DOHH2 (cell line): ENCODE results near the gene DNER.

Source experiments
- H3F3A ChIP-seq: fragments of 200-600 bp; sonication (generic), shearing (Covaris generic); 2 replicates; pipeline ENCODE4 v1.6.0; 2016; ENCODE audit warnings: antibody characterized with exemption, mild to moderate bottlenecking; ENCODE audit not compliant: control insufficient read depth, insufficient read depth
- H3K27ac ChIP-seq: fragments of 200-600 bp; sonication (generic); 2 replicates; pipeline ENCODE4 v1.5.1; 2014; ENCODE audit warnings: low read depth, mild to moderate bottlenecking, low read length, moderate library complexity
- H3K27me3 ChIP-seq: fragments of 200-600 bp; sonication (generic); 2 replicates; pipeline ENCODE4 v1.6.1; 2014; ENCODE audit warnings: mild to moderate bottlenecking, low read length, mixed read lengths; ENCODE audit not compliant: control insufficient read depth
- H3K36me3 ChIP-seq: fragments of 200-600 bp; sonication (generic); 2 replicates; pipeline ENCODE4 v1.6.1; 2014; ENCODE audit warnings: mild to moderate bottlenecking, low read length, moderate library complexity, mixed read lengths; ENCODE audit not compliant: control insufficient read depth
- H3K4me1 ChIP-seq: fragments of 200-600 bp; sonication (generic); 2 replicates; pipeline ENCODE4 v1.6.1; 2014; ENCODE audit warnings: mild to moderate bottlenecking, low read length, mixed read lengths; ENCODE audit not compliant: control insufficient read depth
- H3K4me2 ChIP-seq: fragments of 200-600 bp; sonication (generic); 2 replicates; pipeline ENCODE4 v1.6.0; 2014; ENCODE audit warnings: mild to moderate bottlenecking, low read length, moderate library complexity
- H3K4me3 ChIP-seq: fragments of 200-600 bp; sonication (generic); 2 replicates; pipeline ENCODE4 v1.5.1; 2014; ENCODE audit warnings: mild to moderate bottlenecking, low read length, mixed read lengths
- H3K79me2 ChIP-seq: fragments of 200-600 bp; sonication (generic); 2 replicates; pipeline ENCODE4 v1.6.1; 2014; ENCODE audit warnings: mild to moderate bottlenecking, low read length, mixed read lengths; ENCODE audit not compliant: control insufficient read depth
- H3K9me2 ChIP-seq: fragments of 200-600 bp; sonication (generic); replicated peaks from 2 replicates; pipeline ENCODE4 v1.6.1; 2014; ENCODE audit warnings: mild to moderate bottlenecking, low read length, mixed read lengths; ENCODE audit not compliant: control insufficient read depth
- H3K9me3 ChIP-seq: fragments of 200-600 bp; sonication (generic); 2 replicates; pipeline ENCODE4 v1.6.1; 2014; ENCODE audit warnings: antibody characterized with exemption, low read length, mixed read lengths; ENCODE audit not compliant: control insufficient read depth, insufficient read depth
- H4K20me1 ChIP-seq: fragments of 200-600 bp; sonication (generic); 2 replicates; pipeline ENCODE4 v1.6.0; 2014; ENCODE audit warnings: low read depth, mild to moderate bottlenecking, antibody characterized with exemption, low read length, moderate library complexity; ENCODE audit not compliant: control insufficient read depth, insufficient read depth
- CTCF ChIP-seq: fragments of 200-600 bp; sonication (generic); IDR thresholded peaks from one replicate; pipeline ENCODE4 v1.5.1; 2014; ENCODE audit warnings: antibody characterized with exemption, mild to moderate bottlenecking, low read depth, low read length; ENCODE audit not compliant: poor library complexity, severe bottlenecking
- EZH2phosphoT487 ChIP-seq: fragments of 200-600 bp; sonication (generic); IDR thresholded peaks from 2 replicates; pipeline ENCODE4 v1.6.1; 2017; ENCODE audit warnings: borderline replicate concordance, mild to moderate bottlenecking, antibody characterized with exemption, low read length, moderate library complexity, mixed read lengths

Gene DNER

GRCh38 chr2:229524799-229525198 is 189.6 kb downstream of the DNER start:
- no peaks in the 10 kb centered on the region for H3K9me3 ChIP-seq
- no peaks in the 10 kb centered on the region for H3K36me3 ChIP-seq
- no peak overlapping the region for H3K4me2 ChIP-seq
- TF ChIP-seq EZH2phosphoT487: no peak
- no peak for TF ChIP-seq CTCF
- H3K4me1 ChIP-seq: peaks cover 4% of the 10 kb centered on the region
- no peaks in the 10 kb centered on the region for H3K79me2 ChIP-seq
- no peaks in the 10 kb centered on the region for H3F3A ChIP-seq
- peaks cover 3% of the 10 kb centered on the region; the same call in 1 of the 2 replicates for H3K27me3 ChIP-seq
- no peak overlapping the region for H3K4me3 ChIP-seq
- no peaks in the 10 kb centered on the region for H3K9me2 ChIP-seq
- no peak overlapping the region for H3K27ac ChIP-seq
- H4K20me1 ChIP-seq: no peaks in the 10 kb centered on the region

- Histone ChIP-seq H3K79me2 (no peaks in the 10 kb centered on the region), H3K9me3 (no peaks in the 10 kb centered on the region), H3K36me3 (no peaks in the 10 kb centered on the region), H3K27me3 (peaks cover 3% of the 10 kb centered on the region; the same call in 1 of the 2 replicates), H3K4me2 (no peak overlapping the region), H3K4me3 (no peak overlapping the region), H3K27ac (no peak overlapping the region), H3F3A (no peaks in the 10 kb centered on the region), H3K4me1 (peaks cover 10% of the 10 kb centered on the region), H4K20me1 (no peaks in the 10 kb centered on the region), H3K9me2 (no peaks in the 10 kb centered on the region)
- no peak for TF ChIP-seq EZH2phosphoT487
- no peak for TF ChIP-seq CTCF
Observed at GRCh38 chr2:229523663-229524062, 190.7 kb downstream of the DNER start.

- TF ChIP-seq CTCF (no peak), EZH2phosphoT487 (no peak)
- H3K4me3 ChIP-seq: no peak overlapping the region
- H3K4me2 ChIP-seq: no peak overlapping the region
- no peaks in the 10 kb centered on the region for H3K36me3 ChIP-seq
- H3K27ac ChIP-seq: no peak overlapping the region
- H3F3A ChIP-seq: no peaks in the 10 kb centered on the region
- no peaks in the 10 kb centered on the region for H3K9me2 ChIP-seq
- peaks cover 3% of the 10 kb centered on the region; the same call in 1 of the 2 replicates for H3K27me3 ChIP-seq
- H3K9me3 ChIP-seq: no peaks in the 10 kb centered on the region
- H4K20me1 ChIP-seq: no peaks in the 10 kb centered on the region
- H3K4me1 ChIP-seq: peaks cover 10% of the 10 kb centered on the region
- no peaks in the 10 kb centered on the region for H3K79me2 ChIP-seq
Observed at GRCh38 chr2:229521576-229521975, 192.8 kb downstream of the DNER start.

- Histone ChIP-seq H3K4me3 (no peak overlapping the region), H3K27ac (no peak overlapping the region), H3F3A (no peaks in the 10 kb centered on the region), H3K36me3 (no peaks in the 10 kb centered on the region), H3K27me3 (peaks cover 3% of the 10 kb centered on the region; the same call in 1 of the 2 replicates), H3K4me1 (peaks cover 10% of the 10 kb centered on the region), H3K9me2 (no peaks in the 10 kb centered on the region), H4K20me1 (no peaks in the 10 kb centered on the region), H3K79me2 (no peaks in the 10 kb centered on the region), H3K4me2 (no peak overlapping the region), H3K9me3 (no peaks in the 10 kb centered on the region)
- TF ChIP-seq CTCF (no peak), EZH2phosphoT487 (no peak)
Observed at GRCh38 chr2:229520691-229521096, 193.7 kb downstream of the DNER start.
